ENCODE results near the gene IL17F. TPM values are rescaled to one million over a fixed set of nuclear protein-coding genes. Genes with fewer than 3 reads are reported as not detected.

IL17F gene
- total RNA-seq, 2 donors from 2014 or later, result not detected

DNA sequence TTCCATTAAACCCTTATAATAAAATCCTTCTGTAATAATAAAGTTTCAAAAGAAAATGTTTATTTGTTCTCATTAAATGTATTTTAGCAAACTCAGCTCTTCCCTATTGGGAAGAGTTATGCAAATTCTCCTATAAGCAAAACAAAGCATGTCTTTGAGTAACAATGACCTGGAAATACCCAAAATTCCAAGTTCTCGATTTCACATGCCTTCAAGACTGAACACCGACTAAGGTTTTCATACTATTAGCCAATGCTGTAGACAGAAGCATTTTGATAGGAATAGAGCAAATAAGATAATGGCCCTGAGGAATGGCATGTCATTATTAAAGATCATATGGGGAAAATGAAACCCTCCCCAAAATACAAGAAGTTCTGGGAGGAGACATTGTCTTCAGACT lies 54.3 kb downstream of the IL17F start:
- Mint-ChIP-seq H3K4me1 (no peaks in the 10 kb centered on the region), H3K4me3 (no peak overlapping the region), H3K36me3 (ENCODE audit: low read depth) (no peaks in the 10 kb centered on the region), H3K9me3 (peaks cover 3% of the 10 kb centered on the region), H3K27ac (no peak overlapping the region), H3K27me3 (ENCODE audit: insufficient read depth) (no peaks in the 10 kb centered on the region)
- no peaks in the 10 kb centered on the region for H3K9me3 ChIP-seq (ENCODE audit: control insufficient read depth, low read length)
- H3K4me3 ChIP-seq (ENCODE audit: low read length), result no peak overlapping the region
- H3K27me3 ChIP-seq (ENCODE audit: control insufficient read depth, insufficient read depth, low read length, poor library complexity, severe bottlenecking), result no peaks in the 10 kb centered on the region
- no peak for DNase-seq
- no peak overlapping the region for H3K9ac ChIP-seq (ENCODE audit: extremely low read depth, low read length, poor library complexity, severe bottlenecking)
- H3K36me3 ChIP-seq (ENCODE audit: control insufficient read depth, insufficient read depth, low read length), result no peaks in the 10 kb centered on the region
- no peak overlapping the region for H3K27ac ChIP-seq (ENCODE audit: low read depth, low read length)
- WGBS, 2 experiments (ENCODE audit: insufficient coverage in 1 of 2, insufficient read length in 1 of 2), result 87 to 90% methylated on average over 2 of the region's 2 CpGs
- TF ChIP-seq CTCF (conservative IDR thresholded peaks at IDR 0.05), result no peak
- H3K4me1 ChIP-seq (ENCODE audit: control insufficient read depth, insufficient read depth, low read length), result no peaks in the 10 kb centered on the region

DNA sequence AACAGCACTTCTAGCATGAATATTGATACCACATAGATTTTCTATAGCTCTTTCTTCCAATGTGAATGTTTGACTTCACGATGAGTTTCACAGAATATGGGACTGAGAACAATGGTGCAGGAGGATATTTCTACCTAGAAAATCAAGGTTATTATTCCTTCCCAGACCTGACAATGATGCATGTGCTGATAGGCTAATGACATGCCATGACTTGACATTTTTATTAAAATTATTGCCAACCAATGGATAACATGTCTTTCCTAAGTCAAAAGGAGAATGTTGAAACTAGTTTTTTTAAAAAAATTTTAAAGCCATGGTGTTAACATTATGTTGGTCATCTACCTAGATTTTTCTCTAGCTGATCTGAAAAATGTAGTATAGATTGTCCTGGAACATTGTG lies 57.2 kb downstream of the IL17F start:
- H3K4me1 ChIP-seq (ENCODE audit: control insufficient read depth, insufficient read depth, low read length), result no peaks in the 10 kb centered on the region
- no peaks in the 10 kb centered on the region for H3K27me3 Mint-ChIP-seq (ENCODE audit: insufficient read depth)
- no peak for DNase-seq
- no peaks in the 10 kb centered on the region for H3K27me3 ChIP-seq (ENCODE audit: control insufficient read depth, insufficient read depth, low read length, poor library complexity, severe bottlenecking)
- no peaks in the 10 kb centered on the region for H3K9me3 ChIP-seq (ENCODE audit: control insufficient read depth, low read length)
- H3K4me1 Mint-ChIP-seq, result no peaks in the 10 kb centered on the region
- no peak overlapping the region for H3K27ac ChIP-seq (ENCODE audit: low read depth, low read length)
- H3K36me3 ChIP-seq (ENCODE audit: control insufficient read depth, insufficient read depth, low read length), result no peaks in the 10 kb centered on the region
- WGBS, 2 experiments (ENCODE audit: insufficient coverage in 1 of 2, insufficient read length in 1 of 2), result 95% methylated on average over 1 of the region's 1 CpG; no CpG with 5 or more reads in 1 of the 2 experiments
- no peaks in the 10 kb centered on the region for H3K9me3 Mint-ChIP-seq
- H3K9ac ChIP-seq (ENCODE audit: extremely low read depth, low read length, poor library complexity, severe bottlenecking), result no peak overlapping the region
- no peak for TF ChIP-seq CTCF (conservative IDR thresholded peaks at IDR 0.05)
- no peak overlapping the region for H3K4me3 Mint-ChIP-seq
- H3K36me3 Mint-ChIP-seq (ENCODE audit: low read depth), result no peaks in the 10 kb centered on the region
- no peak overlapping the region for H3K4me3 ChIP-seq (ENCODE audit: low read length)
- H3K27ac Mint-ChIP-seq, result no peak overlapping the region

Other genes with a start within 250 kb of the IL17F start
- gene PKHD1, start 156.9 kb downstream of the IL17F start, total RNA-seq, result under 1 TPM; 0.20 TPM
- not detected for gene IL17A, start 58.1 kb downstream of the IL17F start, total RNA-seq
- 100 to 1,000 TPM; 168 to 172 TPM for gene MCM3, start 40.2 kb upstream of the IL17F start, total RNA-seq
- gene PAQR8, start 117.7 kb upstream of the IL17F start, total RNA-seq, result 1 to 10 TPM; 5.9 to 6.7 TPM
- gene EFHC1, start 175.8 kb upstream of the IL17F start, total RNA-seq, result 10 to 100 TPM; 26.4 to 46.4 TPM